Left lung (tissue), 10 donors: ENCODE results near the gene HDAC7. TPM values are rescaled to one million over a fixed set of nuclear protein-coding genes. Genes with fewer than 3 reads are reported as not detected.

ENCODE experiments used
- ATAC-seq: fragments of 200-7000 bp; cut with Tn5 transposase; one replicate; pipeline ENCODE4 v1.9.1; 2020; ENCODE audit warnings: moderate library complexity
- DNase-seq, 4 donors: peaks; one replicate each; pipeline ENCODE4 v3.0.0-alpha.2; 2013 to 2020
- H3K27ac ChIP-seq, 2 donors: fragments of 200-600 bp; sonication (generic) in 1 of 2; one replicate each; pipeline versions ENCODE4 v1.5.0 to v1.8.0; 2020 to 2021
- H3K27me3 ChIP-seq, 2 donors: fragments of 200-600 bp; sonication (generic) in 1 of 2; one replicate each; pipeline versions ENCODE4 v1.5.0 to v1.8.0; 2020 to 2021
- H3K36me3 ChIP-seq, 2 donors: fragments of 200-600 bp; sonication (generic) in 1 of 2; one replicate each; pipeline versions ENCODE4 v1.5.0 to v1.8.0; 2020 to 2021
- H3K4me1 ChIP-seq, 2 donors: fragments of 200-600 bp; one replicate each; pipeline ENCODE4 v1.8.0; 2021
- H3K4me3 ChIP-seq, 2 donors: fragments of 200-600 bp; sonication (generic) in 1 of 2; one replicate each; pipeline versions ENCODE4 v1.5.0 to v1.8.0; 2020 to 2021; ENCODE audit warnings: mild to moderate bottlenecking in 1 of 2
- H3K9me3 ChIP-seq, 2 donors: fragments of 200-600 bp; sonication (generic) in 1 of 2; one replicate each; pipeline versions ENCODE4 v1.5.0 to v1.8.0; 2020 to 2021
- intact Hi-C, 2 donors: fragments of 100-400 bp; cut with DNase I; formaldehyde crosslinking; loops; one replicate each; pipeline versions ENCODE4 v1.11.2 to v1.14.2; 2022
- polyA plus RNA-seq, 6 donors: library from polyadenylated mRNA; unstranded; fragments of 120-200 nt; gene quantifications; one replicate each; pipeline ENCODE4 v1.2.1, GENCODE V29; 2013; ENCODE audit not compliant: insufficient read length in 6 of 6
- total RNA-seq, 2 donors: library from RNA; stranded (reverse); fragmentation: NEBNext Ultra II Directional; extraction: Animal tissue kit (Norgen Biotek cat#: 25700); gene quantifications; one replicate each; pipeline ENCODE4 v1.2.1, GENCODE V29; 2021
- TF ChIP-seq, protein P1 (sequence below), 2 donors: fragments of 200-600 bp; sonication (generic) in 1 of 2; IDR thresholded peaks; one replicate each; pipeline versions ENCODE4 v1.5.0 to v1.8.0; 2021; ENCODE audit warnings: antibody characterized with exemption in 2 of 2
- donor health status: DM: no; HTN: yes; CAD: no.
- donor health status: DM: no; HTN: no; CAD: no.

HDAC7 gene
- total and polyA plus RNA-seq, 8 donors, result 69.1 to 115 (median 84.1) TPM

DNA sequence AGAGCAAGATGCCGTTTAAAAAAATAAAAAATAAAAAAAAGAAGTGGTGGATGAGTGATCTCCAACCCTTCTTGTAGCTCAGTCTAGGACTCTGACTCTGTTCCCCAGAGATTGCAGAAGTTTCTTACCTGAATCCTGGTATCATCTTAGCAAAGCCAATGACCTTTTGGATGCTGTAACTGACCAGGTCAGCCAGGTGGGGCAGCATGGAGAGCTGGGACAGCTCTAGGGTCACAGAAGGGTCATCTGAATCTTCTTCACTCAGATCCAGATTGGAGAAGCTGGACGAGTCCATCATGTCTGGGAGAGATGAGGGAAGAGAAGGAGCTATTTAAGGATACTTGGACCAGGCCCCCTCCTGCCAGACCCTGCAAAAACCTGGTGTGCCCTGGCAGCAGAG is 35.8 kb upstream of the HDAC7 start:
- ATAC-seq (no peak), DNase-seq (no peak)
- Histone ChIP-seq H3K4me1 (peaks cover 0 to 4% of the 10 kb centered on the region in 2 donors), H3K9me3 (no peaks in the 10 kb centered on the region), H3K27me3 (no peaks in the 10 kb centered on the region), H3K36me3 (peaks cover 0 to 86% of the 10 kb centered on the region in 2 donors), H3K4me3 (no peak overlapping the region), H3K27ac (no peak overlapping the region)
- intact Hi-C loops, result no loop called here
- TF ChIP-seq, protein P1, sequence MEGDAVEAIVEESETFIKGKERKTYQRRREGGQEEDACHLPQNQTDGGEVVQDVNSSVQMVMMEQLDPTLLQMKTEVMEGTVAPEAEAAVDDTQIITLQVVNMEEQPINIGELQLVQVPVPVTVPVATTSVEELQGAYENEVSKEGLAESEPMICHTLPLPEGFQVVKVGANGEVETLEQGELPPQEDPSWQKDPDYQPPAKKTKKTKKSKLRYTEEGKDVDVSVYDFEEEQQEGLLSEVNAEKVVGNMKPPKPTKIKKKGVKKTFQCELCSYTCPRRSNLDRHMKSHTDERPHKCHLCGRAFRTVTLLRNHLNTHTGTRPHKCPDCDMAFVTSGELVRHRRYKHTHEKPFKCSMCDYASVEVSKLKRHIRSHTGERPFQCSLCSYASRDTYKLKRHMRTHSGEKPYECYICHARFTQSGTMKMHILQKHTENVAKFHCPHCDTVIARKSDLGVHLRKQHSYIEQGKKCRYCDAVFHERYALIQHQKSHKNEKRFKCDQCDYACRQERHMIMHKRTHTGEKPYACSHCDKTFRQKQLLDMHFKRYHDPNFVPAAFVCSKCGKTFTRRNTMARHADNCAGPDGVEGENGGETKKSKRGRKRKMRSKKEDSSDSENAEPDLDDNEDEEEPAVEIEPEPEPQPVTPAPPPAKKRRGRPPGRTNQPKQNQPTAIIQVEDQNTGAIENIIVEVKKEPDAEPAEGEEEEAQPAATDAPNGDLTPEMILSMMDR (IDR thresholded peaks at IDR 0.05), result no peak

DNA sequence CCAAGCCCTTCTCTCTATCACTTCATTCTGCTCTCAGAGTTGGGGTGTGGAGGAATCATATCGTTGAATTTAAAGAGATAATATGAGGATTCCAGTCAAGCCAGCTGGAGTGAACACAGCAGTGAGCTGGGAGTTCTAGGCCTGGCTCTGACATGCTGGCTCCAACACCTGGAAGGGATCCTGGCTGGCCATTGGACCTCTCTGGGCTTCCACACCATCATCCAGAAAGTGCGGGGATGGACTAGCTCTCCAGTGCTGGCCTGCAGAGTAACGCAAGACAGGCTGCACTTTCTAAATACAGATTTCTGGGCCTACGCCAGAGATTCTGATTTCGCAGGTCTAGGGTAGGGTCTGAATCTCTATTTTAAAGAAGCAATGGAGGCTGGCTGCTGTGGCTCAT is 34.8 kb upstream of the HDAC7 start:
- Histone ChIP-seq H3K27me3 (no peaks in the 10 kb centered on the region), H3K4me1 (peaks cover 0 to 4% of the 10 kb centered on the region in 2 donors), H3K4me3 (no peak overlapping the region), H3K36me3 (peaks cover 0 to 85% of the 10 kb centered on the region in 2 donors), H3K27ac (no peak overlapping the region), H3K9me3 (no peaks in the 10 kb centered on the region)
- no peak for ATAC-seq
- DNase-seq, result no peak
- intact Hi-C loops, result no loop called here
- TF ChIP-seq, protein P1 (IDR thresholded peaks at IDR 0.05), result no peak

DNA sequence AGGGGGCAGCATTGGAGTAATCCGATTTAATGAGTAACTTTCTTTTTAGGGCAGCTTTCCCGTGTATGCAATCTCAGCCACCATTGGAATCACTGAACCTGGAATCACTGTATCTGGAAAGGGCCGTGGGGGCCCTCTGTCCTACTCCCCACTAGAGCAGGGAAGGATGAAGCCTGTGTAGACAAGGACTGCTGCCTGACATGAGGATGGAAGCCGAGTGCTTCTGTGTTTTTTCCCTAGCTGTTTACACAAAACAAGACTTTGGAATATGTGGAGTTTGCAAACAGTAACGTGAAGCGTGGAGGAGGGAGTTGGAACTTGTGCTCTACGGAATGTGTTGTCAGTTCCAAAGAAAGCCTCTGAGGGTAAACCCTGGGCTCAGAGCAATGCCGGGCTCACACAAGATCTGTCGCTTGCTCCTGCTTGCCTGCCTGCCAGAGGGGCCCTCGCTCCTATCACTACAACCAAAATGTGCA is 32.4 kb upstream of the HDAC7 start:
- intact Hi-C loops, result no loop called here
- ATAC-seq, result no peak

DNA sequence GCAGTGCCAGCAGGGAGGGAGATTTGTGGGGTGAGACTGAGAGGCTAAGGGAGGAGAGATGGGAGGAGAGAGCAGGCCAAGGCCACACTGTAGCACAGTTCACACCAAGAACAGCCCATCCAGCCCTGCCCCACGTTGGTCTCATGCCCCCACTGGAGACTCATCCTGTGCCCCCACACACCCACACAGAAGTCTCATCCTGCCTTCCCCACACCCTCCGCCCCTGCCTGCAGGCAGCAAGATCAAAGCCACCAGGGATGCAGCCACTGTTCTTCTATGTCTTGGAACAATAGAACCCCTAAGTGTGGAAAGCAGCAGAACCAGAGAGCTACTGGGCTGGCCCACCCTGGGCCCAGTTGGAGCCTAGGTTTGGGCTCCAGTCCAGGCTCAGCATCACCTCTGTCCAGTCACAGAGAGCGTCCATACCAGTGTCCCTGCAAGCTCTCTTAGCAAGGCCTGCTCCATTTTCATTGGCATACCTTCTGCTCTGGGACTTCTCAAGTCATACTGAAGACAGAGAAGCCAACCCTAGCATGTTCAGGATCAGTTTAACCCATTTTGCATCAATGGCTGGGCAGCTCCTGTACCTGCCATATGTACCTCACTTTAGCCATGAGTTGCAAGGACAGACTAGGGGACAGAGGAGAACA is 31.7 kb upstream of the HDAC7 start:
- ATAC-seq (no peak), DNase-seq (no peak)
- intact Hi-C loops, result no loop called here
- Histone ChIP-seq H3K9me3 (no peaks in the 10 kb centered on the region), H3K27me3 (no peaks in the 10 kb centered on the region), H3K4me3 (no peak overlapping the region), H3K36me3 (peaks cover 0 to 77% of the 10 kb centered on the region in 2 donors), H3K4me1 (peaks cover 0 to under 1% of the 10 kb centered on the region in 2 donors), H3K27ac (no peak overlapping the region)
- TF ChIP-seq, protein P1 (IDR thresholded peaks at IDR 0.05), result no peak

More for the DNA sequence above, 32.4 kb upstream of the HDAC7 start:
- H3K27ac ChIP-seq, result no peak overlapping the region
- DNase-seq, result no peak
- no peaks in the 10 kb centered on the region for H3K9me3 ChIP-seq
- no peaks in the 10 kb centered on the region for H3K27me3 ChIP-seq
- H3K4me3 ChIP-seq, result no peak overlapping the region
- TF ChIP-seq, protein P1 (IDR thresholded peaks at IDR 0.05), result no peak
- peaks cover 0 to 4% of the 10 kb centered on the region in 2 donors for H3K4me1 ChIP-seq
- H3K36me3 ChIP-seq, result peaks cover 0 to 79% of the 10 kb centered on the region in 2 donors

DNA sequence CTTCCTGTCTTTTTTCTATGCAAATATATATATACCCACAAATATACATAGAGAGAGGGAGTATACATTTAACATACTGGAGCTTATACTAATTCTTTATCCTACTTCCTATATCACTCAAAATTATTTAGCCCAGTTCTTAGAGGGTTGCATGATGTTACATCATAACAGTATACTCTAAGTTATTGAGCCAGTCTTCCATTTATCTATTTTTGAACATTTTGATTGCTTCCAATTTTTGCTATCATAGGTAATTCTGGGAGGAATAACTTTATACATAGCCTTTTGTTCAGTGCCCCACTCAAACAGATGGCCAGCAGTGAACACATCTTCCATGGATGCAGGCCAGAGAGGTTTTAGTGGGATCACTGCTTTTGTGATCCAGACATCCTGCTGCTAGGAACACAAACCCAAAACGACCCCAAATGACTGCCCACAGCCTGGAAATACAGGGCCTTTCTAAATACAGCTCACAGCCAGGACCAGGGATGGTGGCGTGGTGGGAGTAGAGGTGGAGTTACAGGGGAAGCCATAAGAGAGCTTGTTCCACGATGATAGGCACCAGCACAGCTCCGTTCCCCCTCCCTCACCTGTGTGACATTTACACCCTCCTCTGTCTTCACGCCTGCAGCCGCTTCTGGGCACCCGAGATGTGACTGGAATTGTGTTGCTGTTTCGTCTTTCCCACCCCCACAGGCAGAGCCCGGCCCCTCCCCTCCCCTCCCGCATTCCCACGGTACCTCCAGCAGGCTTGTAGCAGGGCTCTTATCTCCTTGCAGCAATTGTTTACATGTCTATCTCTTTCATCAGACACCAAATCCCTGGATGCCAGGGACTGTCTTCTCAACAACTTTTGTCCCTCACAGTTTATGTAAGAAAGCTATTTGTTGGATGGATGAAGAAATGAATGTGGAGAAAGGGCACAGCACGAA is 30.7 kb upstream of the HDAC7 start:
- TF ChIP-seq, protein P1 (IDR thresholded peaks at IDR 0.05), result no peak
- Histone ChIP-seq H3K4me1 (no peaks in the 10 kb centered on the region), H3K27me3 (no peaks in the 10 kb centered on the region), H3K9me3 (no peaks in the 10 kb centered on the region), H3K36me3 (peaks cover 0 to 79% of the 10 kb centered on the region in 2 donors), H3K27ac (no peak overlapping the region), H3K4me3 (no peak overlapping the region)
- DNase-seq (no peak), ATAC-seq (no peak)
- intact Hi-C loops, result no loop called here
